BE2C (cell line): ENCODE measurements around the gene FBLN2.

Source experiments
- DNase-seq: peaks from one replicate; pipeline ENCODE4 v3.0.0-alpha.2; 2020
- H3K27me3 ChIP-seq: fragments of 250-450 bp; sonication (Bioruptor Pico); 2 replicates; pipeline ENCODE4 v1.5.1; 2020; ENCODE audit warnings: mild to moderate bottlenecking
- H3K36me3 ChIP-seq: fragments of 250-450 bp; sonication (Bioruptor Pico); 2 replicates; pipeline ENCODE4 v1.5.1; 2020; ENCODE audit warnings: mild to moderate bottlenecking
- H3K4me1 ChIP-seq: fragments of 250-450 bp; sonication (Bioruptor Pico); 2 replicates; pipeline ENCODE4 v1.5.1; 2020
- H3K4me3 ChIP-seq: 2 replicates; pipeline ENCODE4 v1.5.1; 2011; ENCODE audit warnings: low read depth, low read length
- H3K9me3 ChIP-seq: fragments of 250-450 bp; sonication (Bioruptor Pico); 2 replicates; pipeline ENCODE4 v1.5.1; 2020
- CTCF ChIP-seq: IDR thresholded peaks from 2 replicates; pipeline ENCODE4 v1.5.1; 2012; ENCODE audit warnings: mild to moderate bottlenecking, low read depth, low read length

Gene FBLN2

GRCh38 chr3:13601692-13602080 is 52.8 kb downstream of the FBLN2 start:
- TF ChIP-seq CTCF = no peak
- no peak overlapping the region for H3K4me3 ChIP-seq
- no peak for DNase-seq
- H3K9me3 ChIP-seq = no peaks in the 10 kb centered on the region
- no peaks in the 10 kb centered on the region for H3K4me1 ChIP-seq
- H3K27me3 ChIP-seq = no peaks in the 10 kb centered on the region
- no peaks in the 10 kb centered on the region for H3K36me3 ChIP-seq

GRCh38 chr3:13605555-13605954 is 56.6 kb downstream of the FBLN2 start:
- H3K4me1 ChIP-seq = no peaks in the 10 kb centered on the region
- no peaks in the 10 kb centered on the region for H3K36me3 ChIP-seq
- DNase-seq = no peak
- H3K27me3 ChIP-seq = no peaks in the 10 kb centered on the region
- H3K9me3 ChIP-seq = no peaks in the 10 kb centered on the region
- TF ChIP-seq CTCF = no peak
- no peak overlapping the region for H3K4me3 ChIP-seq

GRCh38 chr3:13607821-13608597 is 59.1 kb downstream of the FBLN2 start:
- Histone ChIP-seq H3K4me1 (no peaks in the 10 kb centered on the region), H3K4me3 (no peak overlapping the region), H3K27me3 (no peaks in the 10 kb centered on the region), H3K36me3 (no peaks in the 10 kb centered on the region), H3K9me3 (no peaks in the 10 kb centered on the region)
- DNase-seq = no peak
- no peak for TF ChIP-seq CTCF

GRCh38 chr3:13608969-13609725 is 60.2 kb downstream of the FBLN2 start:
- Histone ChIP-seq H3K36me3 (no peaks in the 10 kb centered on the region), H3K9me3 (no peaks in the 10 kb centered on the region)
- DNase-seq = no peak

GRCh38 chr3:13610006-13610570 is 61.2 kb downstream of the FBLN2 start:
- no peak overlapping the region for H3K4me3 ChIP-seq
- DNase-seq = no peak
- H3K27me3 ChIP-seq = no peaks in the 10 kb centered on the region
- no peaks in the 10 kb centered on the region for H3K36me3 ChIP-seq
- H3K4me1 ChIP-seq = no peaks in the 10 kb centered on the region
- TF ChIP-seq CTCF = no peak
- H3K9me3 ChIP-seq = no peaks in the 10 kb centered on the region

More at GRCh38 chr3:13608969-13609725, 60.2 kb downstream of the FBLN2 start:
- H3K4me1 ChIP-seq = no peaks in the 10 kb centered on the region
- H3K4me3 ChIP-seq = no peak overlapping the region
- no peak for TF ChIP-seq CTCF
- no peaks in the 10 kb centered on the region for H3K27me3 ChIP-seq
